Stimulated activated CD8-positive, alpha-beta memory T cell treated with anti-CD3 and anti-CD28 coated beads, Interleukin-7, amount 100 ng/mL, for 4 hours (primary cell): ENCODE data around the gene PKP4.
"Not testable (repeated sequence)": the region's sequence is repeated elsewhere in the genome, so short reads cannot be mapped to it uniquely, and the experiment has no call there.

Experiments
- DNase-seq, 2 donors: peaks; one replicate each; pipeline ENCODE4 v3.0.0-alpha.2; 2020; ENCODE audit warnings: low read depth in 2 of 2

The PKP4 gene

DNA sequence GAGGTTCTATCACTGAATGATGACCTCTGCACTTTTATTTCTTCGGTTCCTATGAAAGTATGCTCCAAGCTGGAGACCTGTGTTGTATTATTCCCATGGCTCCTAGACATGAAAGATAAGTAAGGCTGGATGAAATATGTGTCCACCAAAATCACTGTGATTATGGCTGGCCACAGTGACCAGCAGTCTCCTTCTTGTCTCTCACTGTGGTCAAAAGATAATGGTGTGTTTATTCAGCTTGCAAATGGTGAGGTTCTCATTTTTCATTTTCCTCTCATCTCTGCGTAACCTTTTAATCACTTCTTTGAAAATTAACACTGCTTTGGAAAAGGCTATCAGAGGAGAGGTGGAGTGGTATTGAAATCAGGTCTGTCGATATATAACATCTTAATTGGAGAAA, 230.6 kb downstream of the PKP4 start:
- no peak for DNase-seq

DNA sequence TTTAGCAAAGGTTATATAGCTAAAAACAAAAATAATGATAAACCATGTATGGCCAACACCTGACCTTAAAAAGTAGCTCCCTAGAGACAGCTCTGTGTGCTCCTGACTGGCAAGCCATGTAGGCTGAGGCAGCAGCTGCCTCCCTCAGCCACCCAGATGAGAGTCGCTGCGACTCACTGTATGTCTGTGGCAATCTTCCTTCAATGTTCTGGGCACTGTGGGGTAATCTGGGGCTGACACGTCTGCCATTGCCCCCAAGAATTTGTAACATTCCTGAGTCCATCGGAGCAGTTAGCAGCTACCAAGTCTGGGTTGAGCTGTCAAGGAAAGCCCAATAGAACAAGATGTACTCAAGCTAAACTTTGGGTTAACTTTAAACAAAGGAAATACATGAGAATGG, 232.0 kb downstream of the PKP4 start:
- DNase-seq: no peak

DNA sequence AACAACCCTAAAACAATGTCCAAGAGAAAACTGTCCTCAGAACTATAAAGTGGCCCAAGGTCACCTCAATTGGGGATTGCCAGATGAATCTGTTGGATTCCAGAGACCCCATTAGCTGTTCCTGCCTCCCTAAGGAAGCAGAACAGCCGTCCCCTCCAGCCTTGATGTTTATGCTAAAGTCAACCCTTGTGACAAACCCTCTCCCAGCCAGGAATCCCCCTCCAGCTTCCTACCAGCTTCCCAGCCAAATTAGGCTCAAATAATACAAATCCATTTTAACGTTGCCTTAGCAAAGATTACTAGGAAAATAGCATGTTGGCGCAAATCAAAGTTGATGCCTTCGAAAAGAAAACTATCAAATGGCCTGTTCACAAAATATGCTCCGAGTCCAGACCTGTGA, 232.6 kb downstream of the PKP4 start:
- no peak for DNase-seq

DNA sequence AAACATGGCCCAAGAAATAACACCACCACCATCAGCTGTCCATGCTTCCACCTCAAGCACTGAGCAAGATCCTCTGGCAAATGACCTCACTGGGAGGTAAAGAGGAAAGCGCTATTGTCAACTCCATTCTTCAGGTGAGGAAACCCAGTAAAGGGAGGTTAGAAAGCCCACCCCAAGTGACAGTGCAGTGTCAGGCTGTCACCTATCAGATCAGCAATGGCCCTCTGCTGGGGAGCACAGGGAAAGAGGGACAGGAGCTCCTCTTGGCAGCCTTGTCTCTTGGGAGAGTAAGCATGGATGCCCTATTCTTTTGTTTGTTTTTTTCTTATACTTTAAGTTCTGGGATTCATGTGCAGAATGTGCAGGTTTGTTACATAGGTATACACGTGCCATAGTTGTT, 234.1 kb downstream of the PKP4 start:
- DNase-seq: no peak

DNA sequence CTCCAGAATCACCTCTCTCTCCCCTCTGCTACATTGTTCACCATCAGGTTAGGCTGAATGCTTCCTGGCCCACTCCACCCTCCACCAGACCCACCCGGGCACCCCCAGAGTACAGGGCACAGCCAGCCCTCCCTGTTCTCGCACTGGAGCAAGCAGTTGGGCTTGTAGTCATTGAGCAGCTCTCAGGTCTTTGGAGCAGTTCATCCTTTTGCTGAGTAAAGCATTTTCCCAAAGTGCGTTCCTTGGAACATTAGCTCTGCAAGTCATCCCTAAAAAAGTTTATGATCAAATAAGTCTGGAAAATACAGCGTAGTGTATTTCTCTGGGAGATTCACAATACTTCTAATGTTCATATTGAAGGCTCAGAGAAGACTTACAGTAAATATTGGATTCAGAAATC, 234.9 kb downstream of the PKP4 start:
- no peak for DNase-seq

DNA sequence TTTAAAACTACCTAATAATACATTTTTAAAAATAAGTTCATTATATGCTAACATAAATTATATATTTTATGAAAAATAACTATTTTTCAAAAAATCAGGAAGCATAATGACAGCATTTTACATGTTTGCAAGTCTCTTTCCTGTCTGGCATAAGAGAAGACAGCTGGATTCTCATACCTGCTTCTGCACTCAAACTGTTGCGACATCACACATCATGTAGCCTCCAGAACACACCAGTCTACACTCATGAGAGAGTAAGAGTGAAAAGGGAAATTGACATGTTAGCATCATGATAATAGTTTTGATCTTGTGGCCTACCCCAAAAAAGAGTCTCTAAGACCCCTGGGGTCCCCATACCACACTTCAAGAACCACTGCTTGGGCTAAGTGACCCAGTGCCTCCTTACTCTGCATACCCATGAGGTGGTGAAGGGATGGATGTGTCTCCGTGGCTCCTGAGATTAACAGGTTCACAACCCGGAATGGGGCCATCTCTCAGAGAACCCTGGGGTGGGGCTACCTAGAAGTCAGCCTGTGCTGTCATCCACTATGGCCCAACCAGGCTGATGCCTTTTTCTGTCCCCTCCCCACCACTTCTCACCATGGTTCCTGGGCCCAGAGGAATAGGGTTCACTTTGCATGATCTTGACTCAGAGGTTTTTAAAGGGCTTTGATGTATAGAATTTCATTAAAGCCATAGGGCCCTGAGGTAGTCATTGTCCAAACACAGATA, 235.8 kb downstream of the PKP4 start:
- DNase-seq: no peak

DNA sequence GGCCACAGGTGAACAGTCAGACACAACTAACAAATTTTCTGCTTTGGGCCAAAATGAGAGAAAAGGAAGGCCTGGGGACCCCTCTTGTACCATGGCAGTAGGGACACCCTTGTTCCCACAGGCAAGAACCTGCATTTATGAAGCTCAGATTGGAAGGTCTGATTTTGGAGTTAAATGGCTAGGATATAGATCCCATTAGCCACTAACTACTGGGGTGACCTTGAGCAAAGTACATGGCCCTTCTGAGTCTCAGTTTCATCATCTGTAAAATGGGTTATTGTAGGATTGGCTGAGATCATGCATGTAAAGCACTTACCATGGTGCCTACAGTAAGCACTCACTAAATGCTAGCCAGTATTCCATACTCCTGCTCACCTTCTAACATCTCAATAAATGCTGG, 236.7 kb downstream of the PKP4 start:
- no peak for DNase-seq

DNA sequence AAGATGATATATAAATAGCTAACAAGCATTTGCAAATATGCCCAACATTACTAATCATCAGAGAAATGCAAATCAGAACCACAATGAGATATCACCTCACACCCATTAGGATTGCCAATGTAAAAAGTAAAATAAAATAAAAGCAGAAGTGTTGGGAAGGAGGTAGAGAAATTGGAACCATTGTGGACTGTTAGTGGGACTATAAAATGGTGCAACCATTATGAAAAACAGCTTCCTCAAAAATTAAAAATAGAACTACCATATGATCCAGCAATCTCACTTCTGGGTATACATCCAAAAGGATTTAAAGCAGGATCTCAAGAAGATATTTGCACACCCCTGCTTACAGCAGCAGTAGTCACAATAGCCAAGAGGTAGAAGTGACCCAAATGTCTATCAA, 238.6 kb downstream of the PKP4 start:
- no peak for DNase-seq

DNA sequence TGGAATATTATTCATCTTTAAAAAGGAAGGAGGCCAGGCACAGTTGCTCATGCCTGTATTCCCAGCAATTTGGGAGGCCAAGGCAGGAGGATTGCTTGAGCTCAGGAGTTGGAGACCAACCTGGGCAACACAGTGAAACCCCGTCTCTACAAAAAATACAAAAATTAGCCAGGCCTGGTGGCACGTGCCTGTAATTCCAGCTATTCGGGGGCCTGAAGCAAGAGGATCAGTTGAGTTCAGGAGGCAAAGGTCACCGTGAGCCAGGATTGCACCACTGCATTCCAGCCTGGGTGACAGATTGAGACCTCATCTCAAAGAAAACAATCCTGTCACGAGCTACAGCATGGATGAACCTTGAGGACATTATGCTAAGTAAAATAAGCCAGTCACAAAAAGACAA, 239.0 kb downstream of the PKP4 start:
- DNase-seq: not testable (repeated sequence)

DNA sequence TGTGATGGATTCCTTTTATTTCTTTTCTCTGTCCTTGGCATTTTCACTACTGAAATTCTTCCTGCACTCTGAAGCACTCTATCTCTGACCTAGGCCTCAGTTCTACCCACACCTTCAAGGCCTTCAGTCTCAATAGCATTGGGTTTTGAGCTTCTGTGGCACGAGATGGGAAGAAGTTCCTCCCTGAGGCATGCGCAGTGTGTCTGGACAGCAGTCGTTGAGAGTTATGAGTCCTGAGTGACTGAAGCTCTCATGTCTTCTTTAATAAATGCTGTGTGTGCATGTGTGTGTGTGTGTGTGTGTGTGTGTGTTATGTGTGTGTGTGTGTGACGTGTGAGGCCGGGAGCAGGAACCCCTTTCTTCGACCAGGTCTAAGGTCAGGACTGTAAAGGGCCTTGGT, 242.6 kb downstream of the PKP4 start:
- DNase-seq: no peak

DNA sequence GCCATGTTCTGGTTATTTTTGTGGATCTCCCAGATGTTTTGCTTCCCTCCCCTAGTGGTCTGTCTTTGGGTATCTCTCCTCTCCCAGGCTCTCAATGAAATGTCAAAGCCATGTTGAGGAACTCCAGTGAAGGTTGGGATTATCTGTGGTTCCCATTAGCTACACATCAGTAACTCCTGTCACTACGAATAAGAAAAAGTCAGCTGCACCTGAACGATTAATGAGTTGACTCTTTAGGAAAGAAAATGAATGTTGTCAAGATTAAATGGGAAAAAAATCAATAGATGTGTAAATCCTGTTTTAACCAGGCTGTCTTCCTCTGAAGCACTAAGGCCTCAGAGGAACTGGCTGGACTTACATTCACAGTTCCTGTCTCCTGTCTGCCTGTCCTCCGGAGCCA, 244.3 kb downstream of the PKP4 start:
- no peak for DNase-seq

DNA sequence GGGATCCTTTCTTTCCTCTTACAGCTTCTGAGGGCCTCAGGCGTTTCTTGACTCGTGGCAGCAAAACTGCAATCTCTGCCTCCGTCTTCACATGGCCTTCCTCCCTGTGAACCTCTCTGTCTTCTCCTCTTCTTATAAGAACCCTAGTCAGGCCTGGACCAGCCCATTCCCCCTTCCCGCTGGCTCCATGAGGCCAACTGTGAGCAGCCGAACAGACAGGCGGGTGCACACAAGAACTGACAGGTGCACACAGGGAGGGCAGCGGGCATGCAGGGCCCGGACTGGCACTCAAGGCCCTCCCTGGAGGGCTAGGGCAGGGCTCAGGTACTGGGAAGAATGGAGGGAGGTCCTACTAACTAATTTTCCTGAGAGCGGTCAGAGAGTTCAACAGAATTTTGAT, 246.0 kb downstream of the PKP4 start:
- DNase-seq: no peak

DNA sequence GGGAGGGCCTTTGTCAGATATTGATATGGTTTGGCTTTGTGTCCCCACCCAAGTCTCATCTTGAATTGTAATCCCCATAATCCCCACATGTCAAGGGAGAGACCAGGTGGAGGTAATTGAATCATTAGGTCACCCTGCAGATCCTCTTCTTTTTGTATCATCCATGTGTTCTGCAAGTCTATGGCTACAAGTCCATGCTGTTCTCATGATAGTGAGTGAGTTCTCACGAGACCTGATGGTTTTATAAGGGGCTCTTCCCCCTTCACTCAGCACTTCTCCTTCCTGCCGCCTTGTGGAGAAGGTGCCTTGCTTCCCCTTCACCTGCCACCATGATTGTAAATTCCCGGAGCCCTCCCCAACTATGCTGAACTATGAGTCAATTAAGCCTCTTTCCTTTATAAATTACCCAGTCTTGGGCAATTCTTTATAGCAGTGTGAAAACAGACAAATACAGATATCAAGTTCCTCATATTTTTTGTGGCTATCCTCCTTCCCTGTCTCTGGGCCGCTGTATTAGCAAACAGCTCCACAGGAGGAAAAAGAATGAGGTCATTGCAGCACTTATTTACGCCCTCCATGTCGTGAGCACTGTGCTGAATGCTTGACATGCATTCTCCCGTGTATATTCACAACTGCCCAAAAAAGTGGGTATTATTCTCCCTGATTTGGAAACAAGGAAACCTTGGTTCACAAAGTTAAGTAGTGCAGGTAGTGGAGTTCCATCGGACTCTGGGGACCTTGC, 248.1 kb downstream of the PKP4 start:
- DNase-seq: not testable (repeated sequence)

DNA sequence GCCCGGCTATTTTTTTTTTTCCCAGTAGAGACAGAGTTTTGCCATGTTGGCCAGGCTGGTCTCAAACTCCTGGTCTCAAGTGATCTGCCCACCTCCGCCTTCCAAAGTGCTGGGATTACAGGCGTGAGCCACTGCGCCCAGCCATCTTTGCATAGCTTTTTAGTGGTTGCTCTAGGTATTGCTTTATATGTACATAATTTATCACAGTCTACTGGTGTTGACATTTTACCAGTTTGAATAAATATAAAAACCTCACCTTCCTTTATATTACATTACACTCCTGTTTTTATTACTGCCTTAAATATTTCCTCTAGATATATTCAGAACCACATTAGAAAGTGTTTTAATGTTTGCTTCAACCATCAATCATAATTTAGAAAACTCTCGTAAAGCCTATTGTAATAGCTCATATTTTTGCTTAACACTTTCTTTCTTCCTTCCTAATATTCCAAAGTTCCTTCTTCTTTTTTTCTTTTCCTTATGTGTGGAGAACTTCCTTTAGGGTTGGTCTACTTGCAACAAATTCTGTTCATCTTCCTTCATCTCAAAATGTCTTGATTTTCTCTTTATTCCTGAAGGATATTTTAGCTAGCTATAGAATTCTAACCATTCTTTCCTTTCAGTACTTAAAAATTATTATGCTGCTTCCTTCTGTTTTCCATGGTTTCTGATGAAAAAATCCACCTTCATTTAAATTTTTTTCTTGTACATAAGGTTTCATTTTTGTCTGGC, 256.2 kb downstream of the PKP4 start:
- no peak for DNase-seq

DNA sequence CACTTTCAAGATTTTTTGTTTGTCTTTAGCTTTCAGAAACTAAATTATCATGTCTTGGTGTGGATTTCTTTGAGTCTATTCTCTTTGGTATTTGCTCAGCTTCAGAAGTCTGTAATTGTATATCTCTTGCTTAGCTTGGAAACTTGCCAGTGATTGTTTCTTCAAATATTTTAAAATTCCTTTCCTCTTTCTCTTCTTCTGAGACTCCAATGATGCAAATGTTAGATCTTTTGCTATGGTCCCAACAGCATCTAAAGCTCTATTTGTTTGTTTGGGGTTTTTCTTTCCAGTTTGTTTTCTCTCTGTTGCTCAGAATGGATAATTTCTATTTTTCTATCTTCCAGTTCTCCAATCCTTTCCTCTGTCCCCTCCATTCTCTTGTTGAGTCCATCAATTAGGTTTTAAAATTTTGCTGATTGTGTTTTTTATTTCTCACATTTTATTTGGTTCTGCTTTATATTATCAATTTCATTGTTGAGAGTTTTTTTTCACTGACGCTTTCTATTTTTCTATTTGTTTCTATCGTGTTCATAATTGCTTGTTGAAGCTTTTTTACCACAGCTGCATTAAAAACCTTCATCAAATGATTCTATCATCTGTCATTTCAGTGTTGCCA, 256.9 kb downstream of the PKP4 start:
- no peak for DNase-seq

DNA sequence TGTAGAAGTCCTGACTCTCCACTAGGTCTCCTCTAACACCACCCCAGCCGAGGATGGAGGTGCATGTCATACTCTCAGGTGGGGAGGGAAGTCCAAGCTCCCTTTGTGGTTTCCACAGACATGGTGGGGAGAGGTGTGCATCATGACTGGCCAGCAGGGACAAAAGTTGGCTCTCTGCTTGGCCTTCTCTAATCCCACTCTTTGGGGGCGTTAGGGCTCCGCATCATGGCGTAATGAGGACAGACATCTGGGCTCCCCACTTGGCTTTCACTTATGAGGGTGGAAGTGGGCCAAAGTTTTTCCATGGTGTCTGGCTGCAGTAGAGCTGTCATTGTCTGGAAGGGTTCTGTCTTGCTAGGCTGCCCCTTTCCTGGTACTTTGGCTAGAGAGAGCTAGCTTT, 257.7 kb downstream of the PKP4 start:
- no peak for DNase-seq

DNA sequence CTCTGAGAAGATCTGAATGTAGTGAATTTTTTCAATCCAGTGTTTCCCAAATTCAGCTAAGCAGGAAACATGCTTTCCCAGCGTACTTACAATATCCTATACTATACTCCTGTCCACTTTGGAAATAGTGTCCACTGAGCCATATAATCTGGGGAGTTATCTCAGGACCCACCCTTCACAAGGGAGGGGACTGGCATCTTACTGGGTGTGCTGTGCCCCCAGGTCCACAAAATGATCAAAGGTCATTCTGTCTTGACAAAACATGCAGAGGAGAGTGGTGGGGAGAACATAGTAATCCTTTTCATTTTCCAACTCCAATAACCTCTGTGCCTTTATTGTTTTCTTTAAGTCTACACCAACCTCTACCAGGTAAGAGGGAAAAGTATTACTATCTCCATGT, 258.6 kb downstream of the PKP4 start:
- DNase-seq: no peak

DNA sequence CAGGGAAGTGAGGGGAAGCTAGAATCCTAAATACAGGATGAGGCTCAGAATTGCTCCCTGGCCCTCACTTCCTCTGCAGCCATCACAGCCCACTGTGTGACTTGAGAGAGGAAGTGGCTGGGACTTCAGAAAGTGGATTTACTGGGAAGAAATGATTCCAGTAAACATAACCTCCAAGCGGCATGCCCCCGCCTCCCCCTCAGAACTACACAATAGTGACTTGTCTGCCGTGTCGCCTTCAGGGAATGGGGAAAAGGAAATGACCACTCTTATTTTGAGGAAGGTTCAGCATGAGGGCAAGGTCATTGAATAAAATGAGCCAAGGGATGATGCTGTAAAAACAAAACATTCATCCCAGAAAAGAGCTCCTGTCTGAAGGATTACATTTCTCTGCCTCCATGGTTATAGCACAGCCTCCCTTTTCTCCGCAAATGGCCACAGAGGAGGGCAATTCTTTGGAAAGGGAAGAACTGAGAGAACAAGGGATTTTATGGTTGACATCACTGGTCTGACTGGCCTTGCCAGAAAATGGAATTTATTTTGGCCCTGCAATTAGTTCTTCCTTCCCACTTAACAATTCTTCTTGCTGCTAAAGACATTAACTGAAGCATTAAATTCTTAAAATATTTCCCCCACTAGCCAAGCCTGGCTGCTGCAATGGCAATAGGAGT, 259.5 kb downstream of the PKP4 start:
- DNase-seq: no peak

DNA sequence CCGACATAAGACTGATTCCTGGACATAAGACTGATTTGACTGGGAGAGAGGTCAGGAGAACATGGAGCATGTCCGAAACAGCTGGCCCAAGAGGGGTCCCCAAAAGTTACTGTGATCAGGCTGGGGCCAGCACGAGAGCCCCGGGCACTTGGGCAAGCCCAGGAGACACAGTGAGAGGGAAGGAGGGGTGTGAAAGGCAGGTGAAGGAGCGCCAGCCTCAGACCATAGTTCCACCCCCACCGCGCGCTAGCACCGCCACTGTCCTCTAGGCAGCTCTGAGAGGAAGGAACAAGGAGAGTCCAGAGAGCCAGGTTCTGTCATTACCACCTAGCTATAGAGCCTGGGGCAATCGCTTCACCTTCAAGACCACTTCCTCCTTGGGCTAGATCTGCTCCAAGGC, 260.2 kb downstream of the PKP4 start:
- no peak for DNase-seq

DNA sequence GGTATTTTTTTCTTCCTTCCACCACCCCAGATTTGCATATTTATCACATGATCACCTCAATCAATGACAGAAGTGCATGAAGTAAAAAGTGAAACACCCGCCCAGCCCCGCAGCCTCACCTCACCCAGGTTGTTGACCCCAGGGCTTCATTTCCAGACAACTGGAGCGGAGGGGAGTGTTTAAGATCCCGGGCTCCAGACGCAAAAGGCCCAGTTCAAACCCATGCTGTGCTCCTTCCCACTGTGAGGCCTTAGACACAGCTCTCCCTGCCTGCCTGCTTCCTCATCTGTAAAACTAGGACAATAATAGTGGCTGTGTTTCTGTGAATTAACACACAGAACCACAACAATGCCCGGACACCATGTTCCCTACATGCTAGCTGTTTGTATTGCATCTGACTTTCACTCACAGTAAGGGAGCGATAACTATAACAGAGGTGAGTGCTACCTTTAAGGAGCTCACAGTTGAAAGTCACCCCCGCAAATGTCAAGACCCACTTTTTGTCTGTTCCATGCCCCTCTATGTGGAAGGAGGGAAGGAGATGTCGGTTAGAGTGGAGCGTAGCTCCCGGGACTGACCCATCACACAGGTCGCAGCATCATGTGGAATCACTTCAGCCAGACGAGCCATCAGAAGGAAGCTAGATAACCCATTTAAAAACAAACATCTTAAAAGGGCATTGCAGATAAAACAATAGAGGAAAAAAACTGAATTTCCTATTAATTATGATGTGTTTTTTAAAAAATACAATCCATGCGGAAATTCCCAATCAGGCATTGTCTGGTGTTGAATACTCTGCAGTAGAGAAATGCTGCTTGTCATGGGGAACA, 260.8 kb downstream of the PKP4 start:
- no peak for DNase-seq

DNA sequence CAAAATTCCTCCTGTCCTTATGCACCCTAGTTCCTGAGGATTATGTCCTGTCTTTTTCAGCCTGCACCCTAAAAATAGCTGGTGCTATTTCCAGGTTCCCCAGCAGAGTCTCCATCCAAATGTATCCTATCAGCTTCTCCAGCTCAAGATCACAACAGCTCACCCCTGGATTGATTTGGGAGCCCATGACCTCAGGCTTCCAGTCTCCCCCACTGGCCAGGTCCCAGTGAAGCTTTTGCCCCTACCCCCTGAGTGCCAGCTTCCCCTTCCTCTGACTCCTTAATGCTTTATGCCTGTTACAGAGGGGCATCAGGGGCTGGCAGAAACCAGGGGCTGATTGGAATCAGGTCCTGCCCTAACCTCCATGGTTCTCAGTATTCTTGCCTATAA, 261.4 kb downstream of the PKP4 start:
- no peak for DNase-seq
